ENCODE results near the gene WASF3.

The WASF3 gene

DNA sequence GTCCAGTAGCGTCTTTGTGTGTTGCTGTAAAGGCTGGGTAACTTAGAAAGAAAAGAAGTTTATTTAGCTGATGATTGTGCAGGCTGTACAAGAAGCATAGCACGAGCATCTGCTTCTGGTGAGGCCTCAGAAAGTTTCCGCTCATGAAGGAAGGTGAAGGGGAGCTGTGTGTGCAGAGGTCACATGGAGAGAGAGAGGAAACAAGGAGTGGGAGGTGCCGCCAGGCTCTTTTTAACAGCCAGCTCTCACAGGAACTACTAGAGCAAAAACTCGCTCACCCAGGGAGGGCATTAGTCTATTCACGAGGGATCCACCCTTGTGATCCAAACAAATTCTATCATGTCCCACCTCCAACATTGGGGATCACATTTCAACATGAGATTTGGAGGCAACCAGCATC, 103.3 kb downstream of the WASF3 start:
- no peak overlapping the region for H3K27ac ChIP-seq (ENCODE audit: low read depth, low read length)

DNA sequence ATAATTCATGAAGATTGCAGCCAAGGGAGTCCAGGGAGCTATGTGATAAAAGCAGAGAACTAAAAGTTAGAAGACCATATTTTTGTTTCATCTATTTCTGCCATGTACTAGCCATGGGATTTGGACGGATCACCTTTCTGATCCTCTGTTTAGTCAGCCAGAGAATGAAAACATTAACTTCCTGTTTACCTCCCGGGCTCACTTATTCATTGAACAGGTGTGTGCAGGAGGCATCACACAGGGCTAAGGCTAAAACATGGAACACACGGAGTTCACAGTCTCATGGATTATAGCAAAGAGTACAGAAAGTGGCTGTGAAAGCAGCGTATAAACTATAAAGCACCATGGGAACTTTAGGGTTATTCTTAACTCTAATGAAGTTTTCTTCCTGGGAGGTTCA, 106.3 kb downstream of the WASF3 start:
- no peaks in the 10 kb centered on the region for H3K27me3 ChIP-seq (ENCODE audit: insufficient read depth, low read length)
- peaks cover 8% of the 10 kb centered on the region for H3K4me1 ChIP-seq (ENCODE audit: insufficient read depth, low read length)
- no peak overlapping the region for H3K9ac ChIP-seq (ENCODE audit: low read depth, low read length)
- no peak overlapping the region for H3K4me3 ChIP-seq (ENCODE audit: low read length)
- 89% methylated on average over 4 of the region's 4 CpGs for WGBS
- H3K36me3 ChIP-seq (ENCODE audit: insufficient read depth, low read length) = peaks cover 5% of the 10 kb centered on the region; the same call in 1 of the 2 replicates
- H3K27ac ChIP-seq (ENCODE audit: low read depth, low read length) = no peak overlapping the region
- no peaks in the 10 kb centered on the region for H3K9me3 ChIP-seq (ENCODE audit: insufficient read depth, low read depth, low read length)

More for the DNA sequence above, 103.3 kb downstream of the WASF3 start:
- Histone ChIP-seq H3K27me3 (ENCODE audit: insufficient read depth, low read length) (no peaks in the 10 kb centered on the region), H3K9ac (ENCODE audit: low read depth, low read length) (no peak overlapping the region), H3K4me3 (ENCODE audit: low read length) (no peak overlapping the region), H3K9me3 (ENCODE audit: insufficient read depth, low read depth, low read length) (no peaks in the 10 kb centered on the region), H3K4me1 (ENCODE audit: insufficient read depth, low read length) (peaks cover 13% of the 10 kb centered on the region), H3K36me3 (ENCODE audit: insufficient read depth, low read length) (no peaks in the 10 kb centered on the region)
- 80% methylated on average over 6 of the region's 6 CpGs for WGBS

DNA sequence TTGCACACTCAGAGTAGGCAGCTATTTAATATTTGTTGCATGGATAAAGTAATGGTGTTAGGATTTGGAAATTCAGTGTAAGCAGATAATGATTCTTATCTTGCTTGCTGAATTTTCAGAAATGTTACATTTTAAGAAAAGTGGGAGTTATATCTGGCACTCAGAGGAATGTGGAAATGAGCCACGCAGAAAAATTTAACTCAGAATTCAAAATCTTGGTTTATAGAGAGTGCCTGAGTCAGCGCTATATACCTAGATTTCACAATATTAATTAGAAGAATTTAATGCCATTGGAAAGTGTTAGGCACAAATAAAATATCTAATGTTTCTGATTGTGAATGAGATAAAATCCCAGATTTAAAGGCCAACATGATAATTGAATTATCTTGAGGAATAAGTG, 106.8 kb downstream of the WASF3 start:
- 100% methylated on average over 1 of the region's 2 CpGs for WGBS
- Histone ChIP-seq H3K4me3 (ENCODE audit: low read length) (no peak overlapping the region), H3K9me3 (ENCODE audit: insufficient read depth, low read depth, low read length) (no peaks in the 10 kb centered on the region), H3K9ac (ENCODE audit: low read depth, low read length) (no peak overlapping the region), H3K27me3 (ENCODE audit: insufficient read depth, low read length) (no peaks in the 10 kb centered on the region), H3K4me1 (ENCODE audit: insufficient read depth, low read length) (peaks cover 8% of the 10 kb centered on the region), H3K36me3 (ENCODE audit: insufficient read depth, low read length) (peaks cover 5% of the 10 kb centered on the region; the same call in 1 of the 2 replicates), H3K27ac (ENCODE audit: low read depth, low read length) (no peak overlapping the region)

DNA sequence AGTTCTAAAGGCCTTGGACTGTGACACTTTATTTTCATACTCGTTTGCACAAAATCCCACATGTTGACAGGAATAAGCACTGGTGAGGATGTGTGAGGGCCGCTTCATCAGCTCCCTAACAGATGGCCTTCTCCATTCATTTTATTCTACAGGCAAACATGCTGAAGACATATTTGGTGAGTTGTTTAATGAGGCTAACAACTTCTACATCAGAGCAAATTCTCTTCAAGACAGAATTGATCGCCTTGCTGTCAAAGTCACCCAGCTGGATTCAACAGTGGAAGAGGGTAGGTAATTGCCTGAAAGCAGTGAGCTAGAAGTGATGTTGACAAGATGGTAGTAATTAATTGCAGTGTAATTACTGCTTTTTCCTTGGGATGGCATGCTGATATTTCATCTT, 107.4 kb downstream of the WASF3 start:
- WGBS = 96% methylated on average over 2 of the region's 3 CpGs
- Histone ChIP-seq H3K27ac (ENCODE audit: low read depth, low read length) (no peak overlapping the region), H3K4me1 (ENCODE audit: insufficient read depth, low read length) (peaks cover 8% of the 10 kb centered on the region), H3K9ac (ENCODE audit: low read depth, low read length) (no peak overlapping the region), H3K4me3 (ENCODE audit: low read length) (no peak overlapping the region), H3K27me3 (ENCODE audit: insufficient read depth, low read length) (no peaks in the 10 kb centered on the region), H3K36me3 (ENCODE audit: insufficient read depth, low read length) (peaks cover 5% of the 10 kb centered on the region; the same call in 1 of the 2 replicates), H3K9me3 (ENCODE audit: insufficient read depth, low read depth, low read length) (no peaks in the 10 kb centered on the region)

DNA sequence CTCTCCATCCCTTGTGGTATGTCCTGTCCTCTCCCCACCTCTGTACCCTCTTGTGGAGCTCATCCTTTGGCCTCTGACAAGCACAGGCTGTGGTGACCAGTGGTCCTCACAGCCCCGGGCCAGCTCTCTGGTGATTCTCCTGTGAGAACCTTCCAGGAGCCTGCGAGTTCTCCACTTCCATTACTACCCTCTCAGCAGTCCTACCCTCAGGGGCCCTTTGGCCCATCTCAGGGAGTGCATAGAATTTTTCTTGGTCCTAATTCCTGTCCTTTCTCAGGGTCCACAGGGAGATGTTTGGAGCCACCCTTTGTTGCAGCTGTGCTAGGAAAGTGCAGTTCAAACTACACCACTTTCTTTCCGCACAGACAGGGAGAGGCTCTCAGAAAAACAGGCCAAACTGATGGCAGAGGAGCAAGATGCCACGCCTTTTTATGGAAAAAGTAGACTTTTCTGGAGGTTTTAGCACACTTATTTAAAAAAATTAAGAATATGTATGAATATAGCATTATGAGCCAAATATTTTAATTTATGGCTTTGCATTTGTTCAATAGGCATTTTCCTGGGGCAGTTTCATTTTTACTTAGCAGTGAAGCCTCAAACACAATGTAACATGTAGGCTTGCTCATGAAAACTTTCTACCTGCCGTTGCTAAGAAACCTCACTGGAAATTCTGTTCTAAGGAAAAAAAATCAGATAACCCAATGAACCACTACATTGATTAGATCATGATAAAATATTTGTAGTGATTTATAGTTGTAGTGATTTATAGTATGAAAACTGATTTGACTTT, 111.1 kb downstream of the WASF3 start:
- H3K4me3 ChIP-seq (ENCODE audit: low read length) = no peak overlapping the region
- WGBS = 95% methylated on average over 5 of the region's 5 CpGs
- peaks cover 8% of the 10 kb centered on the region; the same call in 1 of the 2 replicates for H3K36me3 ChIP-seq (ENCODE audit: insufficient read depth, low read length)

DNA sequence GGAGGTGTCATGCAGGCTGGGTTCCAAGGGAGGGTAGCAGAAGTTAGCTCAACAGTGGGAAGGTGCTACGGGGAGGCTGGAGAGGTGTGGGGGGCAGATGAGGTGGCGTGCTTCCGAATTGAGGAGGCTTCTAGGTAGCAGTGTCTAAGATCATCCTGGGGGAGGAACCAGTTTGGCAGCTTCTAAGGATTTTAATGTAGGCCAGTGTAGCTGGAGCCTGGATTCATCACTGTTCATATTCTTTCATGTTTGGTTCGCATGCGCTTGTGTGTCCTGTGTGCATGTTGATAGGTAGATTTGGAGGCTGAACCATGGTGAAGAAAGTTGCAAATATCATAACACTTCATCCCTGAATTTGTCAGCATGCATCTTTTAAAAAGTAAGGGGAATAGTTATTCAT, 116.4 kb downstream of the WASF3 start:
- no peak overlapping the region for H3K9ac ChIP-seq (ENCODE audit: low read depth, low read length)
- H3K4me3 ChIP-seq (ENCODE audit: low read length) = no peak overlapping the region
- H3K4me1 ChIP-seq (ENCODE audit: insufficient read depth, low read length) = peaks cover 9% of the 10 kb centered on the region
- H3K27me3 ChIP-seq (ENCODE audit: insufficient read depth, low read length) = no peaks in the 10 kb centered on the region
- H3K36me3 ChIP-seq (ENCODE audit: insufficient read depth, low read length) = peaks cover 3% of the 10 kb centered on the region; the same call in 1 of the 2 replicates
- no peaks in the 10 kb centered on the region for H3K9me3 ChIP-seq (ENCODE audit: insufficient read depth, low read depth, low read length)
- no peak overlapping the region for H3K27ac ChIP-seq (ENCODE audit: low read depth, low read length)
- 94% methylated on average over 5 of the region's 5 CpGs for WGBS

More for the DNA sequence above, 111.1 kb downstream of the WASF3 start:
- Histone ChIP-seq H3K4me1 (ENCODE audit: insufficient read depth, low read length) (0 out of 2 replicates have a peak, but pooled peaks cover 3% of the 10 kb centered on the region), H3K27me3 (ENCODE audit: insufficient read depth, low read length) (no peaks in the 10 kb centered on the region), H3K27ac (ENCODE audit: low read depth, low read length) (no peak overlapping the region), H3K9me3 (ENCODE audit: insufficient read depth, low read depth, low read length) (no peaks in the 10 kb centered on the region), H3K9ac (ENCODE audit: low read depth, low read length) (no peak overlapping the region)

DNA sequence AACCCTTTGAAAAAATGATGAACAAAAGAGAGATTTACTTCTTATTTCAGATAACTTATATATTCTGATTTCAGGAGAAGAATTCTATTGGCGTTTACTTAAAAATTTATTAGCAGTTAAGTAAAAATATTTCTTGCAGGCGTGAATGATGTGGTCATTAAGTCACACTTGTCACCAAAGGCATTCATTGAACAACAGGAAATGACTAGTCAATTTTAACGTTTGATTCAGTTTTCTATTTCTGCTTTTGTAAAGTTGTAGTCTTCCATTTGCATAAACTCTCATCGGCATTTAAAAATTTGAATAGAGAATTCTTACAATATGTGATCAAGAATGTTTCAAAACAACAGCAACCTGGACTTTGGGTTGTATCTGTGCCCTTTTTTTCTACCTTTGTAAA, 119.7 kb downstream of the WASF3 start:
- Histone ChIP-seq H3K27ac (ENCODE audit: low read depth, low read length) (no peak overlapping the region), H3K36me3 (ENCODE audit: insufficient read depth, low read length) (peaks cover 11% of the 10 kb centered on the region), H3K4me3 (ENCODE audit: low read length) (no peak overlapping the region), H3K9ac (ENCODE audit: low read depth, low read length) (no peak overlapping the region), H3K27me3 (ENCODE audit: insufficient read depth, low read length) (no peaks in the 10 kb centered on the region), H3K4me1 (ENCODE audit: insufficient read depth, low read length) (peaks cover 24% of the 10 kb centered on the region), H3K9me3 (ENCODE audit: insufficient read depth, low read depth, low read length) (no peaks in the 10 kb centered on the region)
- 86% methylated on average over 4 of the region's 4 CpGs for WGBS

DNA sequence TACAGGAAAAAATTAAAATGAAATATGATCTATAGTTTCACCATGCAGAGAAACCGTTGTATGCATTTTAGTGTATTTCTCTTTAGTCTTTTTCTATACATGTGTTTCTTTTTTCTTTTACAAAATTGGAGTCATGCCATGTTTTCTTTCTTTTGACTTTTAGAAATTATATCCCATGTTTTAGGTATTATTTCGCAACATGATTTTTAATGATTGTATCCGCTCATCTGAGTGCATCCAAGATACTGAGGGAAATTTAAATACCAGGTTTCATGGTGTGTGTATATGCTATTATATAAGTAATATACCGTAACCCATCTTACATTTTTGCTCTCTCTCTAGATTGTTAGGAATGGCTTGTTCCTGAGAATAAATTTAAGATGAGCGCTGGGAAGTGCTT, 120.8 kb downstream of the WASF3 start:
- WGBS = 92% methylated on average over 3 of the region's 5 CpGs
- peaks cover 18% of the 10 kb centered on the region for H3K36me3 ChIP-seq (ENCODE audit: insufficient read depth, low read length)
- H3K27me3 ChIP-seq (ENCODE audit: insufficient read depth, low read length) = no peaks in the 10 kb centered on the region
- H3K9ac ChIP-seq (ENCODE audit: low read depth, low read length) = no peak overlapping the region
- H3K9me3 ChIP-seq (ENCODE audit: insufficient read depth, low read depth, low read length) = no peaks in the 10 kb centered on the region
- peaks cover 24% of the 10 kb centered on the region for H3K4me1 ChIP-seq (ENCODE audit: insufficient read depth, low read length)
- H3K27ac ChIP-seq (ENCODE audit: low read depth, low read length) = no peak overlapping the region
- no peak overlapping the region for H3K4me3 ChIP-seq (ENCODE audit: low read length)

DNA sequence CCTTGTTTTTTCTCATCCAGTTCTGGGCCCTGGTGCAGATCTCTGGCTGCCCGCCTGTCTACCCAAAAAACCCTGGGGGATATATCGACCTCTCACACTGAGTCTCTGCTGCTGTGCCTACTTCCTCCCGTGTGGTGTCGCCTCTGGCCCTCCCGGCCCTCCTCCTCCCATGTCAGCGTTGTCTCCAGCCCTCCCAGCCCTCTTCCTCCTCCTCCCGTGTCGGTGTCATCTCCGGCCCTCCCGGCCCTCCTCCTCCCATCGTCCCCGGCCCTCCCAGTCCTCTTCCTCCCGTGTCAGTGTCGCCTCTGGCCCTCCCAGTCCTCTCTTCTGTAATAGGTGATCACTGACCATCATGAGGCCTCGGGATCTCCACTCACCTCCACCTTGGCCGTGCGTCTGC, 121.3 kb downstream of the WASF3 start:
- Histone ChIP-seq H3K4me3 (ENCODE audit: low read length) (no peak overlapping the region), H3K9ac (ENCODE audit: low read depth, low read length) (no peak overlapping the region)
- WGBS = 75% methylated on average over 17 of the region's 17 CpGs

DNA sequence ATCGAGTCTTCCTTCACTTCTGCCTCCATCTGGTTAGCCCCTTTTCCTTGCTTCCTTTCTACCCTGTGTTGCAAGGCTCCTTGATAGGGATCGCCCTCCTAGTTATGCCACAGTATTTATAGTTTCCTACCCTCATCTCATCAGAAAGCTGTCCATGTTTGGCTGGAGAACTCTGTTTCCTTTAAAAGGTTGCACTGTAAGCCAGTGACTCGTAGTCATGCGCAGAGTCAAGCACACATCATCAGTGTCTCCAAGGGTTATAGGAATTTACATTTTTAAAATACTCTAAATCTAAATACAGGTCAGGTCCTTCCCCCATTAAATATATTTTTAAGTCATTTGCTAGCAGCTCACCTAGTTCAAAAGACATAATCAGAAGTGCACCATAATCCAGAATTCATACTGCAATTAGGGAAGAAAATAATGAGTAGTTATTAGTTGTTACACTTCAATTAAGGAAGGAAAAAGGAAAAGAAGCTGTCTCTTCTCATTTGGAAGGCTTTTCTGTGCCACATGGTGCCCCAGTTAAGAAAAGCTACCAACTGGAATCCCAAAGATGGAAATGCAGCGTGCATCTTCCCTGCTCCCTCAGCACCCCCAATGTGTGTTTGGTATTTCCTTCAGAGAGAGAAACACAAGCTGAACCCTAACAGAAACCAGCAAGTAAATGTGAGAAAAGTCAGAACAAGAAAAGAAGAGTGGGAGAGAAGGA, 122.1 kb downstream of the WASF3 start:
- 92% methylated on average over 5 of the region's 5 CpGs for WGBS
- peaks cover 29% of the 10 kb centered on the region for H3K36me3 ChIP-seq (ENCODE audit: insufficient read depth, low read length)
- no peak overlapping the region for H3K9ac ChIP-seq (ENCODE audit: low read depth, low read length)
- peak overlapping the region; percentile 4; the same call in 1 of the 2 replicates for H3K27ac ChIP-seq (ENCODE audit: low read depth, low read length)
- no peaks in the 10 kb centered on the region for H3K27me3 ChIP-seq (ENCODE audit: insufficient read depth, low read length)
- H3K4me1 ChIP-seq (ENCODE audit: insufficient read depth, low read length) = peaks cover 24% of the 10 kb centered on the region
- no peak overlapping the region for H3K4me3 ChIP-seq (ENCODE audit: low read length)
- no peaks in the 10 kb centered on the region for H3K9me3 ChIP-seq (ENCODE audit: insufficient read depth, low read depth, low read length)

More for the DNA sequence above, 121.3 kb downstream of the WASF3 start:
- Histone ChIP-seq H3K4me1 (ENCODE audit: insufficient read depth, low read length) (peaks cover 24% of the 10 kb centered on the region), H3K9me3 (ENCODE audit: insufficient read depth, low read depth, low read length) (no peaks in the 10 kb centered on the region), H3K27me3 (ENCODE audit: insufficient read depth, low read length) (no peaks in the 10 kb centered on the region), H3K27ac (ENCODE audit: low read depth, low read length) (no peak overlapping the region), H3K36me3 (ENCODE audit: insufficient read depth, low read length) (peaks cover 23% of the 10 kb centered on the region)

DNA sequence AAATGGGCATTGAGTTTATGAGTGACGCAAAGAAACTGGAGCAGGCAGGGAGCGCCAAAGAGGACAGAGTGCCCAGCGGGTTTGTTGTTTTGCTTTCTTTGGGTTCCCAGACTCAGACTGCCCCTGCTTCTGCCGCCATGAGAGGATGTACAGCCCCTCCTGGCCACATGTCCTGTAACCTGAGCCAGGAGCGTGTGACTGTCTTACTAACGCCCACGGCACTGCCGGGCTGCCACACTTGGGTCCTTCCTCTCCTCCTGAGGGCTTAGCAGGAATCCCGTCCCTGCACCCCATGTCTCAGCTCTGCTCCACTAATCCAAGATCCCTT, 122.6 kb downstream of the WASF3 start:
- no peak overlapping the region for H3K4me3 ChIP-seq (ENCODE audit: low read length)
- H3K9me3 ChIP-seq (ENCODE audit: insufficient read depth, low read depth, low read length) = no peaks in the 10 kb centered on the region
- H3K9ac ChIP-seq (ENCODE audit: low read depth, low read length) = no peak overlapping the region
- peaks cover 24% of the 10 kb centered on the region for H3K4me1 ChIP-seq (ENCODE audit: insufficient read depth, low read length)
- peaks cover 31% of the 10 kb centered on the region for H3K36me3 ChIP-seq (ENCODE audit: insufficient read depth, low read length)
- peak overlapping the region; percentile 4; the same call in 1 of the 2 replicates for H3K27ac ChIP-seq (ENCODE audit: low read depth, low read length)
- H3K27me3 ChIP-seq (ENCODE audit: insufficient read depth, low read length) = no peaks in the 10 kb centered on the region
- 60% methylated on average over 9 of the region's 9 CpGs for WGBS
